ENCODE data around the gene CTCFL.
"Not testable (repeated sequence)": the region's sequence is repeated elsewhere in the genome, so short reads cannot be mapped to it uniquely, and the experiment has no call there.

The CTCFL gene

DNA sequence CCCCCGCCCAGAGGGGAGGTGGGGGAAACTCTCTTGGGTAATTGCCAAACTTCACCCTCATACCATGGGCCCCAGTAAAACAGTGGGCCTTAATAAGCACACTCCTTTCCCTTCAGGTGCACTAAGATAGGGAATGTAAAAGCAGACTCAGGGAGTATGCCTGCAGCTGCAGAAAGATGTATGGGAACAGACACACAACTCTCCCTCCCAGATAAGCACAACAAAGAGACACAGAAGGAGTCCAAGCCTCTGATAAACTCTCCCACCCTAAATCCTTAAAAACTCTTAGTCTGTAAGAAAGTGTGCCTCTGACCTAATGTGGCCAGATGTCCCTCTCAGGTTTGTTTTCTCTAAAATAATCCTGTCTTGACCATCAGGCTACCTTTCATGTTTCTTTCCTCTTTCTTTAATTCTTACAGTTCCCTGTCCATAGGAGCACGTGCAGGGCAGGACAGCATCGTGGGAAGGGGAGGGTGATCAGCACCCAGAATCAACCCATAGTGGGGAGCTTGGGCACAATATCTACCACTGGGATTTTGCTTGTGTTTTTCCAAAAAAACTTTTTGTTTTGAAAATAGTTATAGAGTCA, 11.3 kb upstream of the CTCFL start:
- no peak for DNase-seq (ENCODE audit: low read depth)

DNA sequence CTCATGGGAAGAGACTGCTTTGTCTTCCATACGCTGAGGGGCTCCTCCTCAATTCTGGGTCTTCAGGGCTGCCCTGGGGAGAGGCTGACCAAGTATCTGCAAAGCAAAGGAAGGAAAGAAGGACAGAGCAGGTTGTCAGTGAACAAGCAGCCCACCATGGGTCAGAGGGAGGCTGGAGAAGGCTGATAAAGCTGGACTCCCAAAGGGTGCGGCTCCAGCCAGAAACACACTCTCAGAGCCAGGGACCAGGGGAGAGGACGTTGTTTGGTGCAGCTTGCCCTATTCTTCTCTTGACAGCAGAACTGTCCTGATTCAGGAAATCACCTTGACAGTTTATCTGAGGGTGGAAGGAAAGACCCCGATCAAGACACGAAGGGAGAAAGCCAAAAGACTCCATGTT, 10.4 kb upstream of the CTCFL start:
- no peak for DNase-seq (ENCODE audit: low read depth)

DNA sequence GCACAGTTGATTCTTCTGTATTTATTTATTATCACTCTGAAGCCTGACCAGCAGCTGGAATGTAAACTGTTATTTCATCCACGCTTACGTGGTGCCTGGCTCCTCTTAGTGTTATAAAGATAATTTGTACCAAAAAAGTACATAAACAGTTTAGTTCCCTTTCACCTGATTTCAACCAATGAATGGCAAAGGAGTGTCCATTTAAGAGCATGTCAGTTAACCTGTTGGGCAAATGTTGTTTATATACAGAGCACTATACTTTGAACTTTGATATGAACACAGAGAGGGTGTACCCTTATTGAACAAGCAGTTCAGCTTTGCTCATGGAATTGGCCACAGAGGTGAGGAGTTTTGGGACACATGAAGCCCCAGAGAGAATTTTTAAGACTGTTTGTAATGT, 7.2 kb upstream of the CTCFL start:
- no peak for DNase-seq (ENCODE audit: low read depth)

DNA sequence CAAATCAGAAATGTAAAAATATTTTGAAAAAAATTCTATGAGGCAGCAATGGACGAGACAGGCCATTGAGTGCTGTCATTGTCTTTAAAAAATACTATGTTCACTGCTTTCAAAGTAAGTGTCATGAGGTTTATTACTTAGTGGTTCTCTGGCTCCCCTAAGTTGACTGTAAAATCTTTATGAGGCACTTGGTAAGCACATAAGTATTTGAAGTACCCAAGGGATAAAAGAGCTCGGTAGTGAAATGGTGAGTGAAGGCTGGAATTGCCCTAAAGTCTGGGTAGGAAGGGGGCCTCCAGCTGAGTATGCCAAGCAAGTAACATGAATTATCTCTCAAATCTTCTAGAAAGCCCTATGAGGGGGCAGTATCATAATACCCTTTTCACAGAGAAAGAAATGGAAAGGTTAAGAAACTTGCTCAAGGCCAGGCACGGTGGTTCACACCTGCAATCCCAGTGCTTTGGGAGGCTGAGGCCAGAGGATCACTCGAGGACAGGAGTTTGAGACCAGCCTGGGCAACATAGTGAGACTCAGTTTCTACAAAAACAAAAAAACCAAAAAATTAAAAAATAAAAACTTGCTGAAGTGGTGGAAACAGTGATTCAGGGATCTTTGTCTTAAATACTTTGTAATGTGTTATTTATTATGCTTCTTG, 5.5 kb upstream of the CTCFL start:
- DNase-seq (ENCODE audit: low read depth): no peak

DNA sequence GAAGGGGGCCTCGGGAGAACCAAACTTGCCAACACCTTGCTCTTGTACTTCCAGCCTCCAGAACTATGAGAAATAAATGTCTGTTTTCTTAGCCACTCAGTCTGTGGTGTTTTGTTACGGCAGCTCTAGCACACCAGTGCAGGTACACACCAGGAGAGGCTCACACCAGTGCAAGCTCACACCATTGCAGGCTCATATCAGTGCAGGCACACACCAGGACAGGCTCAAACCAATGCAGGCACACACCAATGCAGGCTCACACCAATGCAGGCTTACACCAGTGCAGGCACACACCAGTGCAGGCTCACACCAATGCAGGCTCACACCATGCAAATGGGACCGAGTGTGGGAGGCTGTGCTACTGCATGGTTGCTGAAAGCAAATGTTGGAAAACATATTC, 4.9 kb upstream of the CTCFL start:
- no peak for DNase-seq (ENCODE audit: low read depth)

DNA sequence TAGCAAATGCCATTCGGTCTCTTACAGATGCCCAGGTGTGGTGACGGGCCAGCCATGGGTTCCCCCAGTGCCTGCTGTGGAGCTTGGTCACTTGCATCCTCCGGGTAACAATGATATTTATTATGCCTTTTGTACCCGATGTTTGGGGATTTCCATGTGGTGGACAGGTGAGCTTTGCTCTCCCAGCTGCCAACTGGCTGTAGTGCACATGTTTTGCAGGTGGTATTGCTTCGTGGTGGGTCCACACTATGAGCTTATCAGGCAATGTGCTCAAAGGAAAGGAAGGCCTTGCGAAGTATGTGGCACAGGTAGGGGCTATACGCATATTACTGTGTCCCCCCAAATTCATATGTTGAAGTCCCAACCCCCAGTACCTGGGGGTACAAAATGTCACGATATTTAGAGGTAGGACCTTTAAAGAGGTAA, 4.2 kb upstream of the CTCFL start:
- DNase-seq (ENCODE audit: low read depth): no peak

DNA sequence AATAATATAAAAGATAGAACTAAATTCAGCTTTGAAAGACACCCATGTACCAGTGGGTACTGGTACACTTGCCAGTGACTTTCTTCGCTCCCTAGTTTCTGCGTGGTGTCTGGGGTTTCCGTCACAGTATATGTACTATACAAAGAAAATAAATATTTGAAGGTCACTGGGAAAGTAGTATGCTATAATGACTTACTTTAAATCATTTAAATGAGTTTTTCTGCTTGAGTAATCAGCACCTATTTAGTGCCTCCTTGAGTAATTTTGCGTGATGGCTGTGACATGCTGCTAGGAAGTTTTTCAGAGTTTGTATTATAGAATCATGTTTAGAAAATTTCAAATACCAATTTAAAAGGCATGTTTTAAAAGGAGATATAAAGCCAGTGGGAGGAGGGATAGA, 3.2 kb upstream of the CTCFL start:
- no peak for DNase-seq (ENCODE audit: low read depth)

DNA sequence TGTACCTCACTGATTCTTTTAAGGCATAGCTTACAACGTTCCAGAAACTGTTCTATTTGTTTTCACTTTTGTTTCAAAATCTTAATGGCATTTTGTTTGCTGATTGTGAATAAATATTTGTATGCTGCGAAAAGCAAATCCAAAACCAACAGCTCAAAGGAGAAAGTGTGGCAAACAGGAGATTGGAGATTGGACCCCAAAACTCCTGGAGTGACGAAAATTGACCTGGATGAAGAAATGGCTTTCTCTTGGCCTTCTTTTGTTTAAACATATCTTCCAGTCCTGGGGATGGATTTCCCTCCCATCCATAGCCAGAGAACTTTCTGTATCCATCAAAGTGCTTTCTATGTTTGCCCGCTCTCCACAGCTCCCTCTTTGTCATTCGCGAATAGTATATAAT, 2.8 kb upstream of the CTCFL start:
- DNase-seq (ENCODE audit: low read depth): no peak

DNA sequence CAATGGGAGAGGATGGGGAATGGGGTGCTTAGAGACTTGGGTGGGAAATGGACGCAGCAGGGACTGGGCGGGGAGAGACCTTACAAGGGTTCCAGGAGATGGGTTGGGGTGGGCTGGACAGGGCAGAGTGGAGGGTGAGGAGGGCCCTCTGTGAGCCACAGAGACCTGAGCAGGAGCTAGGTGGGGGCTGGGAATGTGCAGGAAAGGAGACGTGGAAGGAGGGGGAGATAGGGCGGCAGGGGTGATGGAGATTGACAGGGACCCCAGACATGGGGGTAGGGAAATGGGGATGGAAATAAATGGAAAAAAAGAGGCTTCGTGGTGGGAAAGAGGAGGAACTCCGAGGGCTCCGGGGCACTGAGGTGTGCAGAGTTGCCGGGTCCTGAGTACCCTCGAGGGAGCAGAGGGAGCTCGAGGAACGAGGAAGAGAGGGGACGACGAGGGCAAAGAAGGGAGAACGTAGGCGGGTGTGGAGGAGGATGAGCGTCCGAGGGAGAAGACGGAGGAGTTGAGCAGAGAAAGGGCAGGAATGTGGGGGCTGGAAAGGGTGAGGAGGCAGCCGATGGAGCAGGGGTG, 2.0 kb upstream of the CTCFL start:
- no peak for DNase-seq (ENCODE audit: low read depth)

DNA sequence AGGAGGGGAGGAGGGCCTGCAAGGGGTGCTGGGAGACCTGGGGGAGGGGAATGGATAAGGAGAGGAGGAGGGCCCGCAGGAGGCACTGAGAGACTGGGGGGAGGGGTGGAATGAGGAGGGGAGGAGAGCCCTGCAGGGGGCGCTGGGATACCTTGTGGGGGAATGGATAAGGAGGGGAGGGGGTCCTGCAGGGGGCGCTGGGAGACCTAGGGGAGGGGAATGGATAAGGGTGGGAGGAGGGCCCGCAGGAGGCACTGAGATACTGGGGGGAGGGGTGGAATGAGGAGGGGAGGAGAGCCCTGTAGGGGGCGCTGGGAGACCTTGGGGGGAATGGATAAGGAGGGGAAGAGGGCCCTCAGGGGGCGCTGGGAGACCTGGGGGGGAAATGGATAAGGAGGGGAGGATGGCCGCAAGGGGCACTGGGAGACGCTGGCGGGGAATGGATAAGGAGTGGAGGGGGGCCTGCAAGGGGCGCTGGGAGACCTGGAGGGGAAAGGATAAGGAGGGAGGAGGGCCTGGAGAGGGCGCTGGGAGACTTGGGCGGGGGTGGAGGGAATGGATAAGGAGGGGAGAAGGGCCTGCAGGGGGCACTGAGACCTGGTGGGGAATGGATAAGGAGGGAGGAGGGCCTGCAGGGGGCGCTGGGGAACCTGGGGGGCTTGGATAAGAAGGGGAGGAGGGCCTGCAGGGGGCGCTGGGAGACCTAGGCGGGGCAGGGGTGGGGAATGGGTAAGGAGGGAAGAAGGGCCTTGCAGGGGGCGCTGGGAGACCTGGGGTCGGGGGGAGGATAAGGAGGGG, 1.3 kb upstream of the CTCFL start:
- DNase-seq (ENCODE audit: low read depth): no peak

DNA sequence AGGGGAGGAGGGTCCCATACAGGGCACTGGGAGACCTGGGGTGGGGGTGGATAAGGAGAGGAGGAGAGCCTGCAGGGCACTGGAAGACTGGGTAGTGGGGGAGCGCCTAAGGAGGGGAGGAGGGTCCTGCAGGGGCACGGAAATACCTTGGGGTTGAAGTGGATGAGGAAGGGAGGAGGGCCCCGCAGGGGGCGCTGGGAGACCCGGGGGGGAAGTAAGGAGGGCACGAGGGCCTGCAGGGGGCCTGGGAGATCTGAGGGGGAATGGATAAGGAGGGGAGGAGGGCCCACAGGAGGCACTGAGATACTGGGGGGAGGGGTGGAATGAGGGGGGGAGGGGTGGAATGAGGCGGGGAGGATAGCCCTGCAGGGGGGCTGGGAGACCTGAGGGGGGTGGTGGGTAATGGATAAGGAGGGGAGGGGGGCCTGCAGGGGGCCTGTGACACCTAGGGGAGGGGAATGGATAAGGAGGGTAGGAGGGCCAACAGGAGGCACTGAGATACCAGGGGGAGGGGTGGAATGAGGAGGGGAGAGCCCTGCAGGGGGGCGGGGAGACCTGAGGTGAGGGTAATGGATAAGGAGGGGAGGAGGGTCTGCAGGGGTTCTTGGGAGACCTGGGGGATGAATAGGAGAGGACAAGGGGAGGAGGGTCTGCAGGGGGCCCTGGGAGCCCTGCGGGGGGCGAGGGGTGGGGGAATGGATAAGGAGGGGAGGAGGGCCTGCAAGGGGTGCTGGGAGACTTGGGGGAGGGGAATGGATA, 567 bp upstream of the CTCFL start:
- no peak for DNase-seq (ENCODE audit: low read depth)

DNA sequence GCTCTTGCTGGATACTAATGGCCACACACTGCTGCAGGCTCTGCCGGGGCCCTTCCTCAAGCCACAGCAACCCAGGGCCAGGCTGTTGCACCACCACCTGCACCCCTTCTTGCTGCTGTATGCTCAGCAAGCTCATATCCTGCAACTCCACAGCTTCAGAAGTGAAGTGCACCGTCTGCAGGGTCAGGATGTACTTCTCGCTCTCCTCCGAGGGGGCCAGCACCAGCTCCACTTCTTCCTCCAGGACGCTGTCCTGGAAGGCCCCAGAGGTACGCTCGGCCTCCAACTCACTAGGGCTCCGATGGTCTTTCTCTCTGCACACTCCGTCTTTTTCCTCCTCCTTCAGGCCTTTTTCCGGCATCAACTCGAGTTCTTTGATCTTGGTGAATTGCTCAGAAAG, 1.2 kb downstream of the CTCFL start:
- DNase-seq (ENCODE audit: low read depth): no peak

DNA sequence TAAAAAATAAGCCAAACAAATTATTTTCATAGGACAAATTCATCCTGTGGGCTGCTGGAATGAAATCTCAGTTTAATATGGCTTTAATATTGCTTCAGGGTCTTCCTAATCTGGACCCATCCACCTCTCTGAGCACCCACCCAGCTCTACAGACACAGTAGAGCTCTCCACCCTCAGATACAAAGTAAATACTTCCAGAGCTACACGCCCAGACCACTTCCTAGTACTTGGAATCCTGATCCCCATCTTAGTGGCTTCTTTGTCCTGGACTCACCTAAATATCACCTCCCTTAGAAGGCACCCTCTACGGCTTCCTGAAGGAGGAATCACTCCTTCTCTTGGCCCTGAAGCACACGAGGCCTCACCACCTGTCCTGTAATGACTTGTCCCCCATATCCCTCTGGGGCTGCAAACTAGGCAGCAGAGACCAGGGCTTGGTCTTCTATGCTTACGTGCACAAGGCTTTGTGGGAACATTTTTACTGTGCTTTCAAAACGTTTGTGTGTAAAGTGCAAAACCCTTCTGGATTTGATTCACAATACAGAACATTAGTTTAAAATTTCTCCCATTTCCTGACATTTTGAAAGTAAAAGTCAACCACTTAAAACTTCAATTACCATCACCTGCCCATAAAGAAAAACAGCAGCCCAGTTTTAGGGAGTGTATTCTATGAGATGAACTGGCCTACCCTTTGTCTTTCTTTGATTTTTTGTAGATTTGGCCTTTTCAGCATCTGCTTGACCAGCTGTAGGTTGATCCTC, 2.4 kb downstream of the CTCFL start:
- no peak for DNase-seq (ENCODE audit: low read depth)

DNA sequence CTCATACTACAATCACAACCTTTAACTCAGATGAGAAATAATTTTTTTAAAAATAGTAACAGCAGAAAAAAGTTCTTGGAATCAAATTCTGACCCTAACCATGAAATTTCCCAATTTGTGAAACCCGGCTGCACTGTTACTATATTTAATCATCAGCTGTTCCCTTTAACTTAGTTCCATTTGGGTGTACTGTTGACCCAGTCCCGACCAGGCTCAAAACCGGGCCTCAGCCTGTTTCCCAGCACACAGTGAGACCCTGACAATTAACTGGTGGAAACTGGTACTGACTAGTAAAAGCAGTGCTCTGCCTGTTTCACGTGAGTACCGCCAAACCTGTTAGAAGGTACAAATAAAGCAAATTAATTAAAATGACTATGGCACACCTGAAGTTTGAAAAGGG, 7.0 kb downstream of the CTCFL start:
- no peak for DNase-seq (ENCODE audit: low read depth)

DNA sequence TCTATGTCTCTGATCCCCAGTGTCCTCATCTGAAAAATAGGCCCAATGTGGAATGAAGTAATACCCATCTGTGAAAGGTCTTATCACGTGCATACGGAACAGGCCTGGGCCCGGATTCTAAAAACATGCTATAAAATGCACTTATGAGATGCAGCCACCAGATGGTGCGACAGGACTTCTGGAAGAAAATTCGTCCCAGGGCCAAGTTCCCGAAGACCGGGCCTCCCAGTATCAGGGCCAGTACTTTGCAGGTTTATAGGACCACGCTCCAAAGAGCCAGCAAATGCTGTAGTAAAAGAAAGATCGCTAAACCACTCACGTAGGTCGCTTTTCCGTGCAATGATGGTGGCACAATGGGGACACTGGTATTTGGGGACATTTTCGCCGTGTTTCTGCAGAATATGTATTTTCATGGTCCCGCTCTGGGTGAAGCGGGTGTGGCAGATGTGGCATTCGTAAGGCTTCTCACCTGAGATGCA, 10.6 kb downstream of the CTCFL start:
- no peak for DNase-seq (ENCODE audit: low read depth)

DNA sequence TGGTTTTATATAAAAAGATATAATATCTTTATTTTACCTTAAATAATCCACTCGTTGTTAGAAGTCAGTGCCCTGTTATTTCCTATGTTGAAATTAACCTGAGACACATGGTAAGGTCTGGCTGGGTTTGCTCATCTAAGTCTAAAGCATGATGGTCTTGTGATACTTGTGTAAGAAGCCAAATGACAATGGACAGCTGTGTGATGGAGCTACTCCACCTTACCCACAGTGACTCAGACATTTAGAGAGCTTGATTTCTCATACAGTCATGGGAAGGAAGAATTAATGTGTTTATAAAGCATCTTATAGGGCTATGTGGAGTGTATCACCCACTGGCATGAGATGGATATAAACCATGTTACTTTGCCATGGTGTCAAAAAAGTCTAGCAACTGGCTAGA, 11.7 kb downstream of the CTCFL start:
- DNase-seq (ENCODE audit: low read depth): no peak

DNA sequence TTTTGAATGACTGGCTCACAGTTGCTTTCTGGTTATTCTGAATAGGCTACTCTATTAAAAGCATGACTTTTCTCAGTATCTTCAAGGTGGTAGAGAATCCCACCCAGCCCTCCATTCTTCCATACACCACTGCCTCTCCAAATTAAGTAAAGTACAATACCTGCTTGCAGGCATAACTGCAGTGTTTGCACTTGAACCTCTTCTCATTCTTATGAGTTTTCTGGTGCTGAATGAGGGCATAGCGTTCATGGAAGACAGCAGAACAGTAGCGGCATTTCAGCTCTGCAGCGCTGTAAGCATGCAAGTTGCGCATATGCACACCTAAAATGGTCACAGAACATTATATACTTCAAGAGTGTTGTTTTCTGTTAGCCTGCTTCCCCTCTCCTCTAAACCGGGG, 12.5 kb downstream of the CTCFL start:
- no peak for DNase-seq (ENCODE audit: low read depth)

DNA sequence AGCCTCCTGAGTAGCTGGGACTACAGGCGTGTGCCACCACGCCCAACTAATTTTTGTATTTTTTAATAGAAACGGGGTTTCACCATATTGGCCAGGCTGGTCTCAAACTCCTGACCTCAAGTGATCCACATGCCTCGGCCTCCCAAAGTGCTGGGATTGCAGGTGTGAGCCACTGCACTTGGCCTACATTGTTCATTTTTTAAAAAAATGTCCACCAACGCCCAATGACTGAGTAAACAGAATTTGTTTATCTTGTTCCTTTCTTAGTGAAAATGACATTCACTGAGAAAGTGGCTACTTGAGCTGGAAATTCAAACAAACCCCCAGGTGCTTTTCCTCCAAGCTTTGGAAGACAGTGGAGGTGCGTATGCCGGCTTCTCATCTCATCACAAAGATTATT, 13.2 kb downstream of the CTCFL start:
- DNase-seq (ENCODE audit: low read depth): not testable (repeated sequence)

DNA sequence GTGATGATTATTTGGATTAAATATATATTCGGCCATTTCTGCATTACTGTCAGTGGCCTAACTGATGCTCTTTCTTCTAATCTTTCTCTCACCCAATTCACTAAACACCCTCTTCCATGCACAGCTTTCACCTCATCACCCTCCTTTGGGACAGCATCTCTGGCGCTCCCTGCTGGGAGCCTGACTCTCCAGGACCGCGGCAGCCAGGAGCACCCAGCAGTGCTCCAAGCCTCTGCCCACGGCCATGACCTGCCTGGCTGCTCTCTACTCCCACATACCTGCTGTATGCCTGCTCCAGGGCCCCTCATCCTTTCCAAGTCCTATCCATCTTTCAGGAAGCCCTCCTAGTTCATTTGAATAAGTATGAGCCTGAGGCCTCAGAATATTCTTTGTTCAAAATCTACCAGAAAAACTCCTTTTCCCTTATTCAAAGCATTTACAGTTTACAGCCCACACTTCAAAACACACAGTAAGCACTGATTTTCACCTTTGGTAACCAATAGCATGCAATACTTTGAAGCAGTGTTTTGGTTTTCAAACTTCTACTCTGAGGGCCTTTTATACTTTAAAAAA, 15.2 kb downstream of the CTCFL start:
- DNase-seq (ENCODE audit: low read depth): no peak

DNA sequence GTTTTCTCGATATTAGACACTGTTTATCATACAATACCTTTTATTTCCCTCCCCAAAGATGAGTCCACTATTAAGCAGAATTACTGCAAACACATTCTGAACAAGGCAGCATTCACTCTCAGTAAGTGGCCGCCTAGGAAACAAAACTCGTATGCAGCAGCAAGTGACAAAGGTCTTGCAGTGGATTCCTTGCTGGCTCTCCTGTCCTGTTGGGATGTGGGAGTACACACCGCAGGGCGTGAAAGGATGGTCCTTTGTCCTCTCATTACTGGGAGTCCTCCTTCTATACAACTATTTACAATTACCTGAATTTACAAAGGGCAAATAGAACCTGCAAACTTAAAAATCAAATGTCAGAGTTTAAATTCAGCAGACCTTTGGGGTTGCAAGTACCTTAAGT, 16.1 kb downstream of the CTCFL start:
- DNase-seq (ENCODE audit: low read depth): no peak

DNA sequence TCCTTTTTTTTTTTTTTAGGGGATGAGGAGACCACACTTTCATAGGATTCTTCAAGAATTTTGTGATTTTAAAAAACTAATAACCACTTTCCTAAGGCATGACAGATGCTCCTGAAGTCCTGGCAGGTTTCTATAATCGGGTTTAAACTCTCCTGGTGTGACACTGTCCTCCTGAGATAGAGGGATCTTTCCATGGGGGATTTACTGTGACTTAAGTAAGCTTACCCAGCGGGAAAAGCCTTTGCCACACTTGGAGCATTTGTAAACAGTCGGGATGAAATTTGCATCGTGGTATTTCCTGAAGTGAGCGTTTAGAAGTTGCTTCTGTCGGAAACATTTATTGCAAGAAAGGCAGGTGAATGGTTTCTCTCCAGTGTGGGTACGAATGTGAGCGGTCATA, 16.6 kb downstream of the CTCFL start:
- no peak for DNase-seq (ENCODE audit: low read depth)

All from activated T-cell treated with anti-CD3 and anti-CD28 coated beads for 1 hour (primary cell).